Measurements from ENCODE around the gene NAIF1.
"Not testable (repeated sequence)": the region's sequence is repeated elsewhere in the genome, so short reads cannot be mapped to it uniquely, and the experiment has no call there.

NAIF1 gene
- total RNA-seq = 18.9 to 24.1 (median 22.0) reads per million in 4 experiments

GRCh38 chr9:128066713-128067644 lies at the start of gene NAIF1:
TSS of gene NAIF1 (minus strand) at chr9:128067320. CDS start at chr9:128067101, 219 bp downstream.
- DNase-seq = peak; percentile 92

GRCh38 chr9:128116104-128117083 lies 49.3 kb upstream of the NAIF1 start:
- DNase-seq = no peak

GRCh38 chr9:128115187-128116103 lies 48.3 kb upstream of the NAIF1 start:
- DNase-seq = no peak

- no peak for DNase-seq
Observed at GRCh38 chr9:128114326-128115186, 47.4 kb upstream of the NAIF1 start.

- DNase-seq = no peak
Observed at GRCh38 chr9:128113526-128114325, 46.6 kb upstream of the NAIF1 start.

GRCh38 chr9:128111726-128112125 lies 44.6 kb upstream of the NAIF1 start:
- DNase-seq = not testable (repeated sequence)

GRCh38 chr9:128109050-128109709 lies 42.1 kb upstream of the NAIF1 start:
- DNase-seq = no peak

- no peak for DNase-seq
Observed at GRCh38 chr9:128108269-128109049, 41.3 kb upstream of the NAIF1 start.

GRCh38 chr9:128107468-128108268 lies 40.5 kb upstream of the NAIF1 start:
- DNase-seq = no peak

GRCh38 chr9:128106940-128107467 lies 39.9 kb upstream of the NAIF1 start:
- DNase-seq = no peak

- DNase-seq = no peak
Observed at GRCh38 chr9:128106181-128106939, 39.2 kb upstream of the NAIF1 start.

- DNase-seq = no peak
Observed at GRCh38 chr9:128105538-128106175, 38.5 kb upstream of the NAIF1 start.

- DNase-seq = no peak
Observed at GRCh38 chr9:128104171-128104618, 37.1 kb upstream of the NAIF1 start.

GRCh38 chr9:128103589-128103962 lies 36.5 kb upstream of the NAIF1 start:
- no peak for DNase-seq

- no peak for DNase-seq
Observed at GRCh38 chr9:128102861-128103588, 35.9 kb upstream of the NAIF1 start.

GRCh38 chr9:128102196-128102595 lies 35.1 kb upstream of the NAIF1 start:
- DNase-seq = no peak

All from effector CD8-positive, alpha-beta T cell (primary cell).